ENCODE measurements around the gene BORCS8.

- TF ChIP-seq CTCF (IDR thresholded peaks at IDR 0.05) (no peak), POLR2A (IDR thresholded peaks at IDR 0.05) (peak; percentile 48)
These were observed 53.6 kb downstream of the BORCS8 start, which contains the start of gene TMEM161A for GRCh38 chr19:19138109-19138981.

Measured in ovary (tissue), 3 donors.